Lower leg skin (tissue), 3 donors: ENCODE results near the gene IKBKE.

Source experiments
- CTCF ChIP-seq, 3 donors: fragments of 450-650 bp; IDR thresholded peaks; one replicate each; pipeline ENCODE4 v1.5.1; 2016; ENCODE audit warnings: antibody characterized with exemption in 3 of 3, mild to moderate bottlenecking in 3 of 3, moderate library complexity in 2 of 3
- POLR2A ChIP-seq, 2 donors: fragments of 450-650 bp; IDR thresholded peaks; one replicate each; pipeline ENCODE4 v1.6.1; 2016 to 2017; ENCODE audit warnings: antibody characterized with exemption in 2 of 2, mild to moderate bottlenecking in 1 of 2, moderate library complexity in 1 of 2

- TF ChIP-seq POLR2A (IDR thresholded peaks at IDR 0.05) (no peak), CTCF (IDR thresholded peaks at IDR 0.05) (no peak)
These were observed 31.7 kb upstream of the IKBKE start for GRCh38 chr1:206438554-206438953.
